Colonic mucosa (tissue), 4 donors: ENCODE data around the gene CD163L1. TPM values are rescaled to one million over a fixed set of nuclear protein-coding genes. Genes with fewer than 3 reads are reported as not detected.

ENCODE experiments used
- DNase-seq: peaks from one replicate; pipeline ENCODE4 v3.0.0-alpha.2; 2020
- H3K27ac ChIP-seq: fragments of 200-600 bp; one replicate; pipeline ENCODE4 v1.8.0; 2021
- H3K27me3 ChIP-seq: fragments of 200-600 bp; one replicate; pipeline ENCODE4 v1.8.0; 2021
- H3K36me3 ChIP-seq: fragments of 200-600 bp; one replicate; pipeline ENCODE4 v1.8.0; 2021
- H3K4me1 ChIP-seq: fragments of 200-600 bp; one replicate; pipeline ENCODE4 v1.8.0; 2021; ENCODE audit warnings: mild to moderate bottlenecking
- H3K4me3 ChIP-seq: fragments of 200-600 bp; one replicate; pipeline ENCODE4 v1.8.0; 2021
- H3K9ac ChIP-seq, 2 donors: one replicate each; pipeline ENCODE4 v1.7.0; 2013; ENCODE audit warnings: control low read depth in 2 of 2, low read depth in 2 of 2, low read length in 2 of 2
- H3K9me3 ChIP-seq: fragments of 200-600 bp; one replicate; pipeline ENCODE4 v1.8.0; 2021
- CTCF ChIP-seq: fragments of 200-600 bp; IDR thresholded peaks from one replicate; pipeline ENCODE4 v1.8.0; 2022; ENCODE audit warnings: antibody characterized with exemption, mild to moderate bottlenecking
- intact Hi-C: fragments of 100-400 bp; cut with DNase I; formaldehyde crosslinking; loops from one replicate; pipeline ENCODE4 v1.14.1; 2022
- total RNA-seq, 2 donors: library from RNA; stranded (reverse); fragmentation: NEBNext Ultra II Directional in 1 of 2; extraction: Animal tissue kit (Norgen Biotek cat#: 25700) in 1 of 2; gene quantifications; one replicate each; pipeline ENCODE4 v1.2.1, GENCODE V29; 2021
- donor health status: healthy.
- donor health status: DM: no; HTN: no; CAD: no.
- donor health status: DM: no; HTN: no; CAD: no.

CD163L1 gene
- total RNA-seq, 2 donors from 2014 or later = 4.2 to 7.6 TPM

DNA sequence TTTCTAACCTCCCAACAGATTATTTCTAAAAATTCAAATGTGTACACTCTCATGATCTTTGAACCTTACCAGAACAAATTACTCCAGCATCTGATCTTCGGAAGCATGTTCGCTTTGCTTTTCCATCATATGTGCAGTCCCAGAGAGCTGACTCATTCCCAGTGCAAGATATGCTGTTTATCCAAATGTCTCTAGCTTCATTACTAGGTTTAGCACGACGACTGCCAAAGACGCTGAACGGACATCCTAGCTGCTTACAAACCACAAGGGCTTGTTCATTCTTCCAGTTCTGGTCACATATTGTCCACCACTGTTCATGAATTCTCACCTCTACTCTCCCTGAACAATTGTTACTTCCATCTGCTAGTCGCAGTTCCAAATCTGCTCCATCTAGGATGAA, 40.5 kb downstream of the CD163L1 start:
- H3K4me1 ChIP-seq = no peaks in the 10 kb centered on the region
- no peak overlapping the region for H3K4me3 ChIP-seq
- H3K9me3 ChIP-seq = no peaks in the 10 kb centered on the region
- intact Hi-C loops = no loop called here
- no peak overlapping the region for H3K9ac ChIP-seq
- DNase-seq = no peak
- no peaks in the 10 kb centered on the region for H3K27me3 ChIP-seq
- no peaks in the 10 kb centered on the region for H3K36me3 ChIP-seq
- H3K27ac ChIP-seq = no peak overlapping the region
- TF ChIP-seq CTCF = no peak

DNA sequence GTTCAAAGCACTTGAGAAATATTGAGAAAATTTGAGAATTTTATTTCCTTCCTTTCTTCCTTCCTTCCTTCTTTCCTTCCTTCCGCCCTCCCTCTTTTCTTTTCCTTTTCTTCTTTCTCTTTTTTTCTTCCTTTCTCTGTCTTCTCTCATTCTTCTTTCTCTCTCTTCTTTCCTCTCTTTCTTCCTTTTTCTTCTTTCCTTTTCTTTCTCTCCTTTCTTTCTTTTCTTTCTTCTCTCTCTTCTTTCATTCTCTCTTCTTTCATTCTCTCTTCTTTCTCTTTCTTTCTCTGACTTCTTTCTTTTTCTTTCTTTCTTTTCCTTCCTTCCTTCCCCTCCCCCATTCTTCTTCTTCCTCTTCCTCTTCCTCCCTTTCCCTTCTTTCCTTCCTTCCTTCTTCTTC, 44.9 kb downstream of the CD163L1 start:
- H3K27me3 ChIP-seq = no peaks in the 10 kb centered on the region
- no peaks in the 10 kb centered on the region for H3K9me3 ChIP-seq
- DNase-seq = no peak
- TF ChIP-seq CTCF = no peak
- no peak overlapping the region for H3K4me3 ChIP-seq
- intact Hi-C loops = no loop called here
- no peak overlapping the region for H3K9ac ChIP-seq
- no peak overlapping the region for H3K27ac ChIP-seq
- H3K4me1 ChIP-seq = no peaks in the 10 kb centered on the region
- H3K36me3 ChIP-seq = no peaks in the 10 kb centered on the region

DNA sequence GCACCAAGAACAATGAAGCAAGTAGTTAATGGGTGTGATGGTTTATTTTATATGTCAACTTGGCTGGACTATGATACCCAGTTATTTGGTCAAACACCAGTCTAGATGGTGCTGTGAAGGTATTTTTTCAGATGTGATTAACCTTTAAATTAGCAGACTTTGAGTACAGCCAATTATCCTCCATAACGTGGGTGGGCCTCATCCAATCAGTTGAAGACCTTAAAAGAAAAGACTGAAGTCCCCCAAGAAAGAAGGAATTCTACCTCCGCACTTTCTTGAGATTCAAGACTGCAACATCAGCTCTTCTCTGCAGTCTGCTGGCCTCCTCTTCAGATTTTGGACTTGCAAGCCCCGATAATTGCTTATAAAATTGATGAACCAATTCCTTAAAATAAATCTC, 47.5 kb downstream of the CD163L1 start:
- H3K9ac ChIP-seq = no peak overlapping the region
- intact Hi-C loops = no loop called here
- H3K4me3 ChIP-seq = no peak overlapping the region
- H3K4me1 ChIP-seq = no peaks in the 10 kb centered on the region
- no peak for DNase-seq
- no peaks in the 10 kb centered on the region for H3K9me3 ChIP-seq
- H3K36me3 ChIP-seq = no peaks in the 10 kb centered on the region
- TF ChIP-seq CTCF = no peak
- H3K27ac ChIP-seq = no peak overlapping the region
- no peaks in the 10 kb centered on the region for H3K27me3 ChIP-seq

DNA sequence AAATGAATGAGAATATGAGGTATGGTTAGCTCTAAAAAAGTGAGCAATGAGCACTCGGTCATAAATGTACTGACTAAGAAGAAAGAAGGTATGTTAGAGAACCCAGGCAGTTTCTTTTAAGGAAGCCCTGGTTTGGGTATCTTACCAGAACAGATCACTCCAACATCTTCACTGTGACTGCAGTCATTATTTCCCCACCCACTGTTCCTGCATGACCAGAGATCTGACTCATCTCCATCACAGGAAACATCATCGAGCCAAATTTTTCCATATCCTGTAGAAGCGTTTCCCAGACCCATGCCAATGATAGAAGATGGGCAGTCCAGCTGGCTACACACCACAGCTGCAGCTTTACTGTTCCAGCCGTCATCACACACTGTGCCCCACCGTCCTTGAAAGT, 48.0 kb downstream of the CD163L1 start:
- no peak overlapping the region for H3K27ac ChIP-seq
- no peak for TF ChIP-seq CTCF

GRCh38 chr12:7387289-7387688, 56.7 kb downstream of the CD163L1 start:
- TF ChIP-seq CTCF = no peak
- no peak overlapping the region for H3K9ac ChIP-seq
- intact Hi-C loops = no loop called here
- H3K27ac ChIP-seq = no peak overlapping the region
- no peaks in the 10 kb centered on the region for H3K36me3 ChIP-seq
- H3K9me3 ChIP-seq = no peaks in the 10 kb centered on the region
- H3K27me3 ChIP-seq = no peaks in the 10 kb centered on the region
- no peak for DNase-seq
- H3K4me3 ChIP-seq = no peak overlapping the region
- H3K4me1 ChIP-seq = no peaks in the 10 kb centered on the region

More for the DNA sequence above, 48.0 kb downstream of the CD163L1 start:
- Histone ChIP-seq H3K4me1 (no peaks in the 10 kb centered on the region), H3K4me3 (no peak overlapping the region), H3K36me3 (no peaks in the 10 kb centered on the region), H3K27me3 (no peaks in the 10 kb centered on the region), H3K9me3 (no peaks in the 10 kb centered on the region), H3K9ac (no peak overlapping the region)
- DNase-seq = no peak
- intact Hi-C loops = no loop called here

GRCh38 chr12:7383157-7383556, 60.8 kb downstream of the CD163L1 start:
- DNase-seq = no peak
- H3K9ac ChIP-seq = no peak overlapping the region
- no peaks in the 10 kb centered on the region for H3K4me1 ChIP-seq
- H3K9me3 ChIP-seq = no peaks in the 10 kb centered on the region
- no peaks in the 10 kb centered on the region for H3K27me3 ChIP-seq
- H3K27ac ChIP-seq = no peak overlapping the region
- no peaks in the 10 kb centered on the region for H3K36me3 ChIP-seq
- H3K4me3 ChIP-seq = no peak overlapping the region
- intact Hi-C loops = no loop called here
- no peak for TF ChIP-seq CTCF
